HG03558 (cell line): ENCODE data around the gene SLC5A4.
"Not testable (repeated sequence)": the region's sequence is repeated elsewhere in the genome, so short reads cannot be mapped to it uniquely, and the experiment has no call there.

ENCODE experiments used
- ATAC-seq: cut with Tn5 transposase; IDR thresholded peaks from one replicate; pipeline ENCODE4 v1.9.1; 2021; ENCODE audit warnings: moderate number of reproducible peaks; ENCODE audit not compliant: unreplicated experiment; ENCODE audit errors: extremely low read depth

SLC5A4 gene

DNA sequence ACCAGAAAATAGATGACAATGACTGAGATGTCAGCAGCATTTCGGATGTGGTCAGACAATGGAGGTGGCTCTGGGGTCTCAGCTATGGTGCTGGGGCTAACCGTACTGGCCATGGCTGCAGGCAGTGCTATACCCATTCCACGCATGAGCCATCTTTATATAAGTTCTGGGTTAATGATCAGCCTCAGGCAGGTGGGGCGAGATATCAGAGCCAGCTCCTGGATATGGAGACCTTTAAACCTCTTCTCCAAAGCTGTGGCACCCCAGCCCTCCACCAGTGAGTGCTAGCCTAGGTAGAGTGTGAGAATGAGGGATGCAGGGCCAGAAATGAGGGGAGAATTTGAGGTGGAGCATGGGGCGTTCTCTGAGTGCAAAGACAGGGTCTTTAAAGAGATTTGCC is at the start of gene SLC5A4:
SLC5A4 (minus strand) TSS at position 131 of the 400 bp plus-strand sequence; CDS start at position 113, 18 bp downstream.
- no peak for ATAC-seq

DNA sequence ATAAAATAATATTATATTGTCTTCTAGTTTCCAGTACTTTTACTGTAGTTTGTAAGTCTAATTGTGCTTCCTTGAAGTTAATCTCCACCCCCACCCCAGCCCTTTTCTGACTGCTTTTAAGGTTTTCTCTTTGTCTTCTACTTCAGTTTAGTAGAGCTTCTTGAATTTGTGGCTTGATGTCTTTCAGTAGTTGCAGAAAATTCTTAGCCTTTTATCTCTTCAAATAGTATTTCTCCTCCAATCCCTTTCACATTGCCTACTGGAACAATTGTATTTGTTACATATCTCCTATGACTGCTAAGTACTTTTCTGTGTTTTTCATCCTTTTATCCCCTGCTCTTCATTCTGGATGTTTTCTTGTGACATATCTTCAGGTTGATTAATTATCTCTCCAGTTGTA is 38.8 kb upstream of the SLC5A4 start:
- ATAC-seq, result not testable (repeated sequence)

DNA sequence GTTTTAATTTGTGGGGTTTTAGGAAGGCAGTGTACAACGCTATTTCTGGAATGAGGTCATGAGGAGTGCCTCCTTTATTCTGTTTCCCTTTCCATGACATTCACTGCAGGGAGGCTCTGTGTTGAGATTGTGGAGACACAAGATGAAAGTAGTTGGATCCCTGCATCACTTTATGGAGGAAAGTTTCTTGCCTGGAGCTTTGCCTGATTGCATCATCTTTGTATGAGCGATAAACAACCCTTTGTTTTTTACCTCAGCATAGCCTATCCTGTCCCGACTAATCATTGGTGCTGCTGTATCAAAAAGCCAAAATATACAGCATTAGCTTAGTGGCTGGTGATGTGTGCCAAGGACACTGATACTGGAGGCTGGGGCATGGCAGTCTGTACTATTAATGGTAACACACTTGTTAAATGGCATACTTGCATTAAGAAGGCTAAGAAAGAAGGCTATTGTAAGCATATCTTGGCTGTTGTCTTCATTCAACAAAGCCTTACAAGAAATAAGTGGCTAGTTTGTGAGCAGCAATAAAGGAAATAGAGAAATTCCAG is 31.2 kb upstream of the SLC5A4 start:
- ATAC-seq, result no peak

DNA sequence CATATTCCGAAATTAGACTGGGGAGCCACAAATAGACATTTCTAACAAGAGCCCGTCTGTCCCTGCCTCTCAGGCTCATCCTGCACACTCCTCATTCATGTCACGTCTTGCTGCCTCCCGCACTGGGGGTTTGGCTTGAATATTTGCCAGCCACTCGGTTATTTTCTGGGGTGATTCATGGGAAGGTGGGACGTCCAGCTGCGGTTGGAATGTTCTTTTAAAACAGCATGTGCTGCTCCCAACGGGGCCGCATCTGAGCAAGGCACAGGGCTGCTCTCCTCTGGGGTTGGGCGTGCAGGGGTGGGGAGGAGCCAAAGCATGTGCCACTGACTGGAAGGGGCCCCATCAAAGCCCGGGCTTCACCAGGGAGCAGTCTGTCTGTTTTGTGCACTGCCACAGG is 25.9 kb upstream of the SLC5A4 start:
- no peak for ATAC-seq

DNA sequence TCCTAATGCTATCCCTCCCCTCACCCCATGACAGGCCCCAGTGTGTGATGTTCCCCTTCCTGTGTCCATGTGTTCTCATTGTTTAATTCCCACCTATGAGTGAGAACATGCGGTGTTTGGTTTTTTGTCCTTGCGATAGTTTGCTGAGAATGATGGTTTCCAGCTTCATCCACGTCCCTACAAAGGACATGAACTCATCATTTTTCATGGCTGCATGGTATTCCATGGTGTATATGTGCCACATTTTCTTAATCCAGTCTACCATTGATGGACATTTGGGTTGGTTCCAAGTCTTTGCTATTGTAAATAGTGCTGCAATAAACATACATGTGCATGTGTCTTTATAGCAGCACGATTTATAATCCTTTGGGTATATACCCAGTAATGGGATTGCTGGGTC is 20.2 kb upstream of the SLC5A4 start:
- not testable (repeated sequence) for ATAC-seq

DNA sequence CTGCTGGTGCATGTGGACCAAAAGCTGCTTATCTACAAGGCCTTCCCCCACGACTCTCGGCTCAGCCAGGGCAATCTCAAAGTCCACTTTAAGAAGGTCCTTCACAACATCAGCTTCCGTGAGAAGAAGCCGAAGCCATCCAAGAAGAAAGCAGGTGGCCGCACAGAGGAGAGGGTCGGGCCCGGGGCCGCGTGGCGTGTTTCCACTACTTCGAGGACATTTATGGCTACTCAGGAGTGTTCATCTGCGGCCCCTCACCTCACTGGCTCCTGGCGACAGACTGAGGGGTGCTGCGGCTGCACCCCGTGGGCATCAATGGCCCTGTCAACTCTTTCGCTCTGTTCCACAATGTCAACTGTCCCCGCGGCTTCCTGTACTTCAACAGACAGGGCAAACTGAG is 16.2 kb upstream of the SLC5A4 start:
- no peak for ATAC-seq

DNA sequence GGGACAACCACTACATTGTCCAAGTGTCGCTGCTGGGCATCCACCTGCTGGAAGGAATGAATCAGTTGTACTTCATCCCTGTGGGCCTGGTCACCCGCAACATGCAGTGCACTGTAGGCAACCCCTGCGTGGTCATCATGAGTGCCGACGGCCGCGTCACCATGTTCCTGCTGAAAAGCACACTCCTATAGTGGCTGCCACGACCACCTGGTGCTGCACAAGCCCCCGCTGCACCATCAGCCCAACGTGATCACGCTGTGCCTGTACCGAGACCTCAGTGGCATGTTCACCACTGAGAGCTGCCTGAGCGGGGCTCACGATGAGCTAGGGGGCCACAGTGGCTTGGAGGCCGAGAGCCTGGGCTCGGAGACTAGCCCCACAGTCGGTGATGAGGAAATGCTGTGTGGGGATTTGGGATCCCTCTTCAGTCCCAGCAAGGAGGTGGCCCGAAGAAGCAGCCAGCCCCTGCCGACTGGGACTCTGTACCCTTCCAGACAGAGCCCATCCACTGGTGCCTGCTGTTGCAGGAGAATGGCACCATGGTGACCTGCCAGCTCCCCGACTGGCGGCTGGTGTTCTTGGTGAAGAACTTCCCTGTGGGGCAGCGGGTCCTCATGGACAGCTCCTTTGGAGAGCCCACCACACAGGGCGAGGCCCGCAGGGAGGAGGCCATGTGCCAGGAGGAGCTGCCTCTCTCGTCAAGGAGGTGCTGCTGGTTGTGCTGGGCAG is 15.7 kb upstream of the SLC5A4 start:
- no peak for ATAC-seq

DNA sequence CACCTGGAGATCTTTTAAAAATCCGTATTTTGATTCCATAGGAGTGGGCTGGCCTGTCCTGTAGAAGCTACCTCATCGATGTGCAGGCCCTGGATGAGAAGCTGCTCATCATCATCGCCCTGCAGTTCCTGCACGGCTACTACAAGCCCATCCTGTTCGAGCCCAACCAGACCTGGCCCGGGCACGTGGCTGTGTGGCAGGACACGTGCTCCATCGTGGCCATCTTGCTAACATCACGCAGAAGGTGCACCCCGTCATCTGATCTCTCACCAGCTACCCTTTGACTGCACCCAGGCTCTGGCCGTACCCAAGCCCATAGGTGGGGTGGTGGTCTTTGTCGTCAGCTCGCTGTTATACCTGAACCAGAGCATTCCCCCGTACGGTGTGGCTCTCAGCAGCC is 14.2 kb upstream of the SLC5A4 start:
- ATAC-seq, result no peak

DNA sequence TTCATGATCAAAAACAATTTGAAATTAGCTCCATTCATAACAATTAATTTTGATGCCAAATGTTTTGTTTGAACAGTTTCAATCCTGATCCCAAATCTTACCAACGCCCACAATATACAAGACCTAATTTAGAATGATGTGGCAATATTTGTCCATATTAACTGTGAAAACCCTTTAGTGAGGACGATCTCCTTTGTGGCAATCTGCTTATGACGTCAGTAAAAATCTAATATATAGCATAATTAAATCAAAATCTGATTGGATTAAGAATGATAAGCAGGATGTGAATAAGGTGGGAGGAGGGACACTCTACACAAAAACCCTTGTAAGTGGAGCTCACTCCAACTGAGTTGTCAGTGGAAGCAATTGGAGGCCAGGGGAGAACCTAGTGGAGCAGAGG is 11.9 kb upstream of the SLC5A4 start:
- ATAC-seq, result no peak

DNA sequence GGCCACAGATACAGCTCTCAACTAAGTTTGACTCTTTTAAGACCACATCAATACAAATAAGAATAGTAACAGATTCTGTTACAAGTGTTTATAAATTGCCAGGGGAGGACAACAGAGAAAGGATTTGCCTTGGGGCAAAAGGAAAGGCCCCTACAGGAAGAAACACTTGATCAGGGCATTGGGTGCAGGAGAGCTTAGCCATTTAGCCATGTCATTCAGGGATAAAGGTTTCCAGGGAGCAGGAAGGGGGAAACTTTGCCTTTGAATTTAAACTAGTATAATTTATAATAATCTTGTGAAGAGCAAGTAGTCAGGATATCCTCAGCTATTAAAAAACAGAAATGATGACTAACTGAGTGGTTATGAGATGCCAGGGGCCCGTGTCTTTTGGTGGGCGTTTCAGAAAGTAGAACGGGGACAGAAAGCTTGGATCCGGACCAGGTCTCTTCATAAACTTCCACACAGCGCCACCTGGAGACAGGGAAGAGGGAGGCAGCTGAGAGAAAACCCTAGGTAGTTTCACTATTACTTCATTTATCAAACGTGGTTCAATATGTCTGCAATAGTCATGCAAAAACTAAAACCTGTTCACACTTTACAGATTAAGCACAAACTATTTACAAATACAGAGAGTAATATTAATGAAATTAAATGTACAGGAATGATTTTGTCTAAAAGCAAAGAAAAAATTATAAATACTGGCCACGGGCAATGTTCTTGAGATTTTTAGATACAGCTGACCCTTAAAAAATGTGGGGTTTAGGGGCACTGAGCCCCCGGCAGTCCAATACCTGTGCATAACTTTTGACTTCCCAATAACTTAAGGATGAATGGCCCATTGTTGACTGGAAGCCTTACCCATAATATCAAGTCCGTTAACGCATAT is 11.0 kb upstream of the SLC5A4 start:
- ATAC-seq, result no peak

DNA sequence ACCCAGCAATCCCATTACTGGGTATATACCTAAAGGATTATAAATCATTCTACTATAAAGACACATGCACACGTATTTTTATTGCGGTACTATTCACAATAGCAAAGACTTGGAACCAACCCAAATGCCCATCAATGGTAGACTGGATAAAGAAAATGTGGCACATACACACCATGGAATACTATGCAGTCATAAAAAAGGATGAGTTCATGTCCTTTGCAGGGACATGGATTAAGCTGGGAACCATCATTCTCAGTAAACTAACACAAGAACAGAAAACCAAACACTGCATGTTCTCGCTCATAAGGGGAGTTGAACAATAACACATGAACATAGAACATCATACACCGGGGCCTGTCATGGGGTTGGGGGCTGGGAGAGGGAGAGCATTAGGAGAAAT is 8.5 kb upstream of the SLC5A4 start:
- not testable (repeated sequence) for ATAC-seq

DNA sequence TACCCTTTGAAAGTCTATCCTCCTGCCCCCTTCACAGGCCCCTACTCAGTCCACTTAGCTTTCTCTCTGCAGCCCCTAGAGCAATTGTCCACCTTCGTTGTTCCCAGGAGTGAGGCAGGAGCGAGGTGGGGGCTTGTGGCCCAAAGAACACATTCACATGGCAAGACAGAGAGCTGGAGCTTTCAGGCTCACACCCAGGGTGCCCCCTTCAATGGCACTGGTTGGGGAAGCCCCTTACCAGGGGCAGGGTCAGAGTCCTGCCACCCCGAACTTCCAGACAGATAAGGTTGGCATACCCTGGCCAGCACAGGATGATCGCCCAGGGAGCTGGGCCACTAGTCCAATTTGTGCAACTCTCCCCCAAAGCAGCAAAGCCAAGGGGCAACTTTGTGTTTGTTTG is 6.2 kb upstream of the SLC5A4 start:
- no peak for ATAC-seq

DNA sequence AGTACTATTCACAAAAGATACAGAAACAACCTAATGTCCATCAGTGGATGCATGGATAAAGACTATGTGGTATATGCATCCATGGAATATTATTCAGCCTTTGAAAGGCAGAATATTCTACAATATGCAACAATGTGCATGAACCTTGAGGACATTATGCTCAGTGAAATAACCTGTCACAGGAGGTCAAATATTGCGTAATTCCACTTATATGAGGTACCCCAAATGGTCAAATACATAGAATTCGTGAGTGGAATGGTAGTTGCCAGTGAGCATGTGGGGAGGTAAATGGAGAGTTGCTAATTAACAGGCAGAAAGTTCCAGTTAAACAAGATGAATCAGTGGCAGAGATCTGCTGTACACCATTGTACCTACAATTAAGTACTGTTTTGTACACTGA is 3.6 kb upstream of the SLC5A4 start:
- ATAC-seq, result no peak

DNA sequence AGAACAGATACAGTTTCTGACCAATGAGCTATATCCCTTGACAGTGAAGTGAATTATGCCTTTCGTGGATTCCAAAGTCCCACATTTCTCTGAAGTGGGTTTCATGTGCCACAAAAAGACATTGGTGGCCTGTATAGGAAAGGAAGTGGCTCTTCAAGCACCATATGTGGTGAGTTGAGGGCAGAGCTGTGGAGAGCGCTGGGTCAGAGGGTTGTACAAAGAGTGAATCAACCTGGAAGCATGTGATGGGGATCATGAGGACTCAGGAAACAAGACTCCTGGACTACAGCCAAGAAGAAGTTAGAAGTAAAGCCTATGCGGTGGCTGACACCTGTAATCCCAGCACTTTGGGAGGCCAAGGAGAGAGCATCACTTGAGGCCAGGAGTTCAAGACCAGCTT is 579 bp upstream of the SLC5A4 start:
- ATAC-seq, result no peak

DNA sequence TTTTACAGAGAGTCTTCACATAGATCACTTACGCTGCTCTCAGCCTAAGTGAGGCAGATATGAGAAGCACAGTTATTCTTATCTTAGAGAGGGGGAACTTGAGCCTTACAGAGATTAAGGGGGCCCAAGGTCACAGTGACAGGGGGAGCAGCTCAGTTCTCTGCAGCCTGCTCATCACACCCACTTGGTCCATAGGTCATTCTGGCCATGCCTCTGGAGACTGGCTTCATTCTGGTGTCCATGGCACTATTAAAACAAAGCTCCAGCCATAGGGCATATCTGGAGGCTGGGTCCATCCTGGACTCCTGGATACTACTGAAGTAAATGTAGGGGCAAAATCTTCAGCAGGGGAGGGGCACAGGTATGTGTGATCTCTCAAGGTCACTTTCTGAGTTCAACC is 5.9 kb downstream of the SLC5A4 start:
- no peak for ATAC-seq

DNA sequence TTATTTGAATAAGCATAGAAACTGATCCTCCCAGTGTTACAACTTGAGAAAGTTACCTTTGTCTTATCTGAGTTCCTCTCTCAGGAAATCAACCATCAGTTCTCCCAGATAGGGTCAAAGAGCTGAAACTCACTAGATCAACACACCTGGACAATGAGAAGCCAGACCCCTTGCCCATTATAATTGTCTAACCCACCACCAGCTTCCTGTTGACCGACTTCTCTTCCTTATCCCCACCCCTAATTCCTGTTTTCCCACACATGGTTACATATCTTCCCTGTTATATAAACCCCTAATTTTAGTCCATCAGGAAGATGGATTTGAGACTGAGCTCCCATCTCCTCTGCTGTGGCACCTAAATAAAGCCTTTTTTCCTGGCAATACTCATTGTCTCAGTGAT is 6.9 kb downstream of the SLC5A4 start:
- ATAC-seq, result no peak

DNA sequence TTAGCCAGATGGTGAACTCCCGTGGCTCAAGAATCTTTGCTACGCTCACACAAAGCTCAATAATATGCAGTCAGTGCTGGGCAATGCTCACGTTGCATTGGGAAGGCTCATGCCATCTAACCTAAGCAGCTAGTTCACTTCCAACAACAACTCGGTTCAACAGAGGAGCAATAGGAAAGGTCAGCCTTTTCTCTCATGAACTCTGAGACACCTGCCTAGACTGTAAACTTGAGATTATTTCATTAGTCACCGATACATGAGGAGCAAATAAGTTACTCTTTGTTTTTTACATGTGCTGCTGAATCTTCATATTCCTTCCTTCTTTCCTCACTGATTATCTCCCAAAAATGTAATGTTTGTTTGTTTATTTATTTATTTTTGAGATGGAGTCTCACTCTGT is 9.0 kb downstream of the SLC5A4 start:
- no peak for ATAC-seq

DNA sequence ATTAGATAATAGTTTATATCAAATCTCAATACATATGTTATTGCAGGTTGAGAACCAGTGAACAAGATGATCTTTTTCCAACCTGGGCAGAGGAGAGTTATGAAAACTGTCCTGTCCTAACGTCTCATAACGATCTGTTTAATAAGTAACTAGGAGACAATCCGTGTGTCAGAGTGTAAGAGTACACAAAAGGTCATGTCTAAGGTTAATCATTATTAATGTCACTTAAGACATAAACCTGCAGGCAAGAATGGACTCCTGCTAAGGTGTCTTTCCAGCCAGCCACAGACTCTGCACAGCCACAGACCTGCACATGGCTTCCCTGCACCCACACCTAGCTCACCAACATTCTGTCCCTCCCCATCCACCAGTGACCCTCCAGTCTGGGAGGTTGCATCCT is 10.1 kb downstream of the SLC5A4 start:
- no peak for ATAC-seq

DNA sequence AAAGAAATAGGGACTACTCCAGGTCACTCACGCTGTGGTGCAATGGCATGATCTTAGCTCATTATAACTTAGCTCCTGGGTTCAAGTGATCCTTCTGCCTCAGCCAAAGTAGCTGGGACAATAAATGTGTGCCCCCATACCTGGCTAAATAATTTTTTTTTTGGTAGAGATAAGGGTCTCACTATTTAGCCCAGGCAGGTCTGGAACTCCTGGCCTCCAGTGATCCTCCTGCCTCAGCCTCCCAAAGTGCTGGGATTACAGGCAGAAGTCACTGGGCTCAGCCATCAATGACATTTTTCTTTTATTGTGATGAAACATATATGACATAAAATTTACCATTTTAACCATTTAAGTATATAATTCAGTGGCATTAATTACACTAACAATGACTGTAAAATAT is 10.6 kb downstream of the SLC5A4 start:
- no peak for ATAC-seq

DNA sequence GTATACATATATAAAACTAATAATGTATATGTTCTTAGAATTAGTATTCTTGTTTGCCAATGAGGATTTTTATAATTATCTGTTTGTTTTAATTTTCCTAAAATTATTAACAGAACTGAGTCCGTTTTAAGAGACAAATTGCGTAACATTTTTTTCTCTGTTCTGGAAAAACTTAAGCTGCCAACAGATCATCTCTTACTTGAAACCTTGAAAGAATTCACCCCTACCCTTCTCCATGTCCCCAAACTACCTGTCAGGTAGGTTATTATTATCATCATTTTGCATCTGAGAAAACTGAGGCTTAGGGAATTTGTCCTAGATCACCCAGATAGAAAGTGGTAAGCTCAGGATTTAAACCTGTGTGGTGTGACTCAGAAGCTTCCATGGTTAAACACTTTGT is 14.7 kb downstream of the SLC5A4 start:
- ATAC-seq, result no peak

DNA sequence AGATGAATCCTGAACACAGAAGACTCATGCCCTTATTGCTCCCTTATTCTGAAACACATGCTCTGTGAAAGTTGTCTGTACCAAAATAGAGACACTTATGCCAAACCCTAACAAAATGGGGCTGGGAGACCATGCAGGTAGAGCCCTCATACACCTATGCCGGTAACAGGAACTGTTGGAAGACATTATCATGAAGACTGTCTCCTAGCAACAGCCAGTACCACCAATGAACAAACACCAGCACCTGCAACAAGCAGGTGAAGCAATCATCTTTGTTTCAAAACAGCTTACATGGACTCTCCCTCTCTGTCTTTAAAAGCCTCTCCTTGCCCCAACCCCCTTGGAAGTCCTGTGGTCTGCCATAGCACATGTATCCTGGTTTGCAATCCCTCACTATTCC is 17.2 kb downstream of the SLC5A4 start:
- ATAC-seq, result no peak
